ENCODE results near the gene AVPR2. TPM values are rescaled to one million over a fixed set of nuclear protein-coding genes. Genes with fewer than 3 reads are reported as not detected.

AVPR2 gene
- total RNA-seq, 1 experiment from 2014 or later, result not detected

- no TSS peak for BruUV-seq (replicated peaks)
- H3K4me1 Mint-ChIP-seq (ENCODE audit: low read depth, unreplicated experiment), result no peaks in the 10 kb centered on the region
- H3K36me3 Mint-ChIP-seq (ENCODE audit: insufficient read depth, unreplicated experiment), result no peaks in the 10 kb centered on the region
- Histone ChIP-seq H3K36me3 (ENCODE audit: control insufficient read depth, insufficient read depth, low read length) (no peaks in the 10 kb centered on the region), H3K9me3 (no peaks in the 10 kb centered on the region), H3K4me3 (ENCODE audit: low read depth, low read length) (no peak overlapping the region), H3K27me3 (replicated peaks; ENCODE audit: control insufficient read depth, insufficient read depth, low read length) (no peaks in the 10 kb centered on the region), H3K4me1 (no peaks in the 10 kb centered on the region)
- TF ChIP-seq CTCF (IDR thresholded peaks at IDR 0.05; ENCODE audit: insufficient read depth in 1 of 2, low read depth in 1 of 2, low read length in 1 of 2, severe bottlenecking in 1 of 2, unreplicated experiment in 1 of 2), result no peak
- no peak overlapping the region for H3K4me3 Mint-ChIP-seq (ENCODE audit: unreplicated experiment)
- peaks cover 4% of the 10 kb centered on the region for H3K27me3 Mint-ChIP-seq (ENCODE audit: insufficient read depth, unreplicated experiment)
- ChIA-PET CTCF (no interaction called here), POLR2A (no interaction called here)
- H3K27ac Mint-ChIP-seq (ENCODE audit: unreplicated experiment), result no peak overlapping the region
- no peak for DNase-seq
- intact Hi-C loops (cut with micrococcal nuclease; ENCODE audit: unreplicated experiment), result no loop called here
- no peaks in the 10 kb centered on the region for H3K9me3 Mint-ChIP-seq (ENCODE audit: unreplicated experiment)
Measured at GRCh38 chrX:153869473-153870287, 34.8 kb upstream of the AVPR2 start.

GRCh38 chrX:153870288-153870690 is 34.2 kb upstream of the AVPR2 start:
- H3K9me3 ChIP-seq, result no peaks in the 10 kb centered on the region
- H3K4me1 Mint-ChIP-seq (ENCODE audit: low read depth, unreplicated experiment), result no peaks in the 10 kb centered on the region
- no peaks in the 10 kb centered on the region for H3K27me3 ChIP-seq (replicated peaks; ENCODE audit: control insufficient read depth, insufficient read depth, low read length)
- no peak overlapping the region for H3K4me3 Mint-ChIP-seq (ENCODE audit: unreplicated experiment)
- ChIA-PET CTCF (no interaction called here), POLR2A (no interaction called here)
- H3K9me3 Mint-ChIP-seq (ENCODE audit: unreplicated experiment), result no peaks in the 10 kb centered on the region
- intact Hi-C loops (cut with micrococcal nuclease; ENCODE audit: unreplicated experiment), result no loop called here
- no peak overlapping the region for H3K27ac Mint-ChIP-seq (ENCODE audit: unreplicated experiment)
- H3K36me3 ChIP-seq (ENCODE audit: control insufficient read depth, insufficient read depth, low read length), result no peaks in the 10 kb centered on the region
- no peak for DNase-seq
- no peak for TF ChIP-seq CTCF (IDR thresholded peaks at IDR 0.05; ENCODE audit: insufficient read depth in 1 of 2, low read depth in 1 of 2, low read length in 1 of 2, severe bottlenecking in 1 of 2, unreplicated experiment in 1 of 2)
- peaks cover 4% of the 10 kb centered on the region for H3K27me3 Mint-ChIP-seq (ENCODE audit: insufficient read depth, unreplicated experiment)
- no peaks in the 10 kb centered on the region for H3K4me1 ChIP-seq
- H3K36me3 Mint-ChIP-seq (ENCODE audit: insufficient read depth, unreplicated experiment), result no peaks in the 10 kb centered on the region
- H3K4me3 ChIP-seq (ENCODE audit: low read depth, low read length), result no peak overlapping the region
- no TSS peak for BruUV-seq (replicated peaks)

- DNase-seq, result no peak
- intact Hi-C loops (cut with micrococcal nuclease; ENCODE audit: unreplicated experiment), result no loop called here
- Histone ChIP-seq H3K36me3 (ENCODE audit: control insufficient read depth, insufficient read depth, low read length) (no peaks in the 10 kb centered on the region), H3K9me3 (no peaks in the 10 kb centered on the region), H3K4me3 (ENCODE audit: low read depth, low read length) (no peak overlapping the region), H3K4me1 (no peaks in the 10 kb centered on the region), H3K27me3 (replicated peaks; ENCODE audit: control insufficient read depth, insufficient read depth, low read length) (no peaks in the 10 kb centered on the region)
- Mint-ChIP-seq H3K9me3 (ENCODE audit: unreplicated experiment) (no peaks in the 10 kb centered on the region), H3K4me3 (ENCODE audit: unreplicated experiment) (no peak overlapping the region), H3K4me1 (ENCODE audit: low read depth, unreplicated experiment) (no peaks in the 10 kb centered on the region), H3K27me3 (ENCODE audit: insufficient read depth, unreplicated experiment) (peaks cover 4% of the 10 kb centered on the region), H3K27ac (ENCODE audit: unreplicated experiment) (no peak overlapping the region), H3K36me3 (ENCODE audit: insufficient read depth, unreplicated experiment) (no peaks in the 10 kb centered on the region)
- TF ChIP-seq CTCF (IDR thresholded peaks at IDR 0.05; ENCODE audit: insufficient read depth in 1 of 2, low read depth in 1 of 2, low read length in 1 of 2, severe bottlenecking in 1 of 2, unreplicated experiment in 1 of 2), result no peak
- BruUV-seq (replicated peaks), result no TSS peak
- CTCF ChIA-PET, result no interaction called here
- POLR2A ChIA-PET, result no interaction called here
Measured at GRCh38 chrX:153870791-153871360, 33.6 kb upstream of the AVPR2 start.

Data from Caco-2 (cell line).